HFF-Myc (cell line): ENCODE measurements around the gene U2AF1L4.
A peak's percentile ranks its signal among the peaks of the same experiment; 100 is the strongest.

ENCODE experiments used
- DNase-seq: peaks from one replicate; pipeline ENCODE4 v3.0.0-alpha.2; 2011; ENCODE audit warnings: low read depth; ENCODE audit errors: extremely low read depth
- H3K4me3 ChIP-seq: replicated peaks from 2 replicates; pipeline ENCODE4 v1.5.1; 2011; ENCODE audit warnings: low read depth, mild to moderate bottlenecking, control low read depth, low read length
- CTCF ChIP-seq: IDR thresholded peaks from 2 replicates; pipeline ENCODE4 v1.5.1; 2012; ENCODE audit warnings: mild to moderate bottlenecking, low read depth, low read length, control low read depth; ENCODE audit errors: missing control alignments

U2AF1L4 gene

GRCh38 chr19:35744430-35745327 is 539 bp downstream of the U2AF1L4 start:
- DNase-seq = peak; percentile 89
- H3K4me3 ChIP-seq = peak overlapping the region; percentile 96
- TF ChIP-seq CTCF = peak; percentile 40

- no peak for DNase-seq
- H3K4me3 ChIP-seq = peak overlapping the region; percentile 96; the same call in 1 of the 2 replicates
- TF ChIP-seq CTCF = no peak
Measured at GRCh38 chr19:35743640-35744429, 1.4 kb downstream of the U2AF1L4 start.

GRCh38 chr19:35742121-35742724 is 3.0 kb downstream of the U2AF1L4 start, which contains the start of gene IGFLR1:
IGFLR1 (minus strand) TSS chr19:35742452; CDS start chr19:35741180, 1,272 bp downstream.
- H3K4me3 ChIP-seq = peak within 1 kb of the TSS; percentile 53; the same call in 1 of the 2 replicates
- DNase-seq = no peak
- no peak for TF ChIP-seq CTCF

GRCh38 chr19:35741203-35741515 is 4.1 kb downstream of the U2AF1L4 start:
- TF ChIP-seq CTCF = no peak
- no peak for DNase-seq

GRCh38 chr19:35740423-35741202 is 4.6 kb downstream of the U2AF1L4 start:
- DNase-seq = peak; percentile 87
- H3K4me3 ChIP-seq = peak overlapping the region; percentile 53
- no peak for TF ChIP-seq CTCF

More at GRCh38 chr19:35741203-35741515, 4.1 kb downstream of the U2AF1L4 start:
- peak overlapping the region; percentile 53 for H3K4me3 ChIP-seq

- no peak for DNase-seq
- TF ChIP-seq CTCF = no peak
- H3K4me3 ChIP-seq = peak overlapping the region; percentile 53
Measured at GRCh38 chr19:35740108-35740422, 5.2 kb downstream of the U2AF1L4 start.
